ENCODE measurements around the gene SELENBP1. TPM values are rescaled to one million over a fixed set of nuclear protein-coding genes. Genes with fewer than 3 reads are reported as not detected.

Gene SELENBP1
- polyA plus RNA-seq, 1 donor from 2014 or later: not detected

- H3K4me2 ChIP-seq (ENCODE audit: low read length): no peak overlapping the region
Observed at GRCh38 chr1:151344291-151344690, 28.2 kb downstream of the SELENBP1 start.

GRCh38 chr1:151343587-151343986 lies 28.9 kb downstream of the SELENBP1 start:
- no peak overlapping the region for H3K4me3 ChIP-seq (ENCODE audit: low read length)
- H3K9ac ChIP-seq (ENCODE audit: low read length): no peak overlapping the region
- TF ChIP-seq MXI1 (conservative IDR thresholded peaks at IDR 0.05; ENCODE audit: poor library complexity, severe bottlenecking): no peak
- no peak for TF ChIP-seq POLR2AphosphoS5 (IDR thresholded peaks at IDR 0.05)
- TF ChIP-seq EZH2 (IDR thresholded peaks at IDR 0.05; ENCODE audit: borderline replicate concordance, insufficient read depth, low read length, poor library complexity, severe bottlenecking): no peak
- no peak for TF ChIP-seq CTCF (IDR thresholded peaks at IDR 0.05; ENCODE audit: poor library complexity, severe bottlenecking)
- TF ChIP-seq TAF1 (IDR thresholded peaks at IDR 0.05; ENCODE audit: low read depth): no peak
- TF ChIP-seq EP300 (conservative IDR thresholded peaks at IDR 0.05; ENCODE audit: poor library complexity, severe bottlenecking): no peak
- TF ChIP-seq REST (IDR thresholded peaks at IDR 0.05; ENCODE audit: borderline replicate concordance): no peak

More at GRCh38 chr1:151344291-151344690, 28.2 kb downstream of the SELENBP1 start:
- H3K79me2 ChIP-seq (replicated peaks; ENCODE audit: insufficient read depth, low read length): peaks cover 12% of the 10 kb centered on the region
- no peak overlapping the region for H2AFZ ChIP-seq (ENCODE audit: low read depth, low read length)
- H3K9me3 ChIP-seq (ENCODE audit: low read length): no peaks in the 10 kb centered on the region
- H3K4me3 ChIP-seq (ENCODE audit: low read length): no peak overlapping the region
- no peak overlapping the region for H3K9ac ChIP-seq (ENCODE audit: low read length)
- no peaks in the 10 kb centered on the region for H3K36me3 ChIP-seq (ENCODE audit: insufficient read depth, low read length)
- H4K20me1 ChIP-seq (ENCODE audit: insufficient read depth): no peaks in the 10 kb centered on the region
- no peaks in the 10 kb centered on the region for H3F3A ChIP-seq (ENCODE audit: insufficient read depth, low read length, poor library complexity, severe bottlenecking)
- no peak overlapping the region for H3K27ac ChIP-seq (ENCODE audit: low read length)
- no peaks in the 10 kb centered on the region for H3K9me2 ChIP-seq (ENCODE audit: insufficient read depth, low read length)
- H3K27me3 ChIP-seq (ENCODE audit: insufficient read depth, low read depth, low read length): no peaks in the 10 kb centered on the region
- TF ChIP-seq TAF1 (IDR thresholded peaks at IDR 0.05; ENCODE audit: low read depth) (no peak), EZH2 (IDR thresholded peaks at IDR 0.05; ENCODE audit: borderline replicate concordance, insufficient read depth, low read length, poor library complexity, severe bottlenecking) (no peak), MXI1 (conservative IDR thresholded peaks at IDR 0.05; ENCODE audit: poor library complexity, severe bottlenecking) (no peak), SMC3 (conservative IDR thresholded peaks at IDR 0.05; ENCODE audit: poor library complexity) (no peak), REST (IDR thresholded peaks at IDR 0.05; ENCODE audit: borderline replicate concordance) (no peak), EP300 (conservative IDR thresholded peaks at IDR 0.05; ENCODE audit: poor library complexity, severe bottlenecking) (no peak), POLR2AphosphoS5 (IDR thresholded peaks at IDR 0.05) (no peak), CTCF (IDR thresholded peaks at IDR 0.05; ENCODE audit: poor library complexity, severe bottlenecking) (no peak), RAD21 (conservative IDR thresholded peaks at IDR 0.05) (no peak)

More at GRCh38 chr1:151343587-151343986, 28.9 kb downstream of the SELENBP1 start:
- Histone ChIP-seq H4K20me1 (ENCODE audit: insufficient read depth) (no peaks in the 10 kb centered on the region), H3F3A (ENCODE audit: insufficient read depth, low read length, poor library complexity, severe bottlenecking) (no peaks in the 10 kb centered on the region), H3K36me3 (ENCODE audit: insufficient read depth, low read length) (no peaks in the 10 kb centered on the region), H3K27me3 (ENCODE audit: insufficient read depth, low read depth, low read length) (no peaks in the 10 kb centered on the region), H3K79me2 (replicated peaks; ENCODE audit: insufficient read depth, low read length) (peaks cover 12% of the 10 kb centered on the region), H3K9me3 (ENCODE audit: low read length) (no peaks in the 10 kb centered on the region), H3K4me2 (ENCODE audit: low read length) (no peak overlapping the region), H2AFZ (ENCODE audit: low read depth, low read length) (no peak overlapping the region), H3K9me2 (ENCODE audit: insufficient read depth, low read length) (no peaks in the 10 kb centered on the region), H3K27ac (ENCODE audit: low read length) (no peak overlapping the region)
